NCI-H82 treated with DMSO at 0.1 percent for 48 hours (cell line): Measurements from ENCODE around the gene FAM193A.
"Not testable (repeated sequence)": the region's sequence is repeated elsewhere in the genome, so short reads cannot be mapped to it uniquely, and the experiment has no call there.

Experiments used
- DNase-seq: peaks from one replicate; lab custom pipeline; 2025; ENCODE audit not compliant: unreplicated experiment; lab: John Stamatoyannopoulos, UW

The FAM193A gene

DNA sequence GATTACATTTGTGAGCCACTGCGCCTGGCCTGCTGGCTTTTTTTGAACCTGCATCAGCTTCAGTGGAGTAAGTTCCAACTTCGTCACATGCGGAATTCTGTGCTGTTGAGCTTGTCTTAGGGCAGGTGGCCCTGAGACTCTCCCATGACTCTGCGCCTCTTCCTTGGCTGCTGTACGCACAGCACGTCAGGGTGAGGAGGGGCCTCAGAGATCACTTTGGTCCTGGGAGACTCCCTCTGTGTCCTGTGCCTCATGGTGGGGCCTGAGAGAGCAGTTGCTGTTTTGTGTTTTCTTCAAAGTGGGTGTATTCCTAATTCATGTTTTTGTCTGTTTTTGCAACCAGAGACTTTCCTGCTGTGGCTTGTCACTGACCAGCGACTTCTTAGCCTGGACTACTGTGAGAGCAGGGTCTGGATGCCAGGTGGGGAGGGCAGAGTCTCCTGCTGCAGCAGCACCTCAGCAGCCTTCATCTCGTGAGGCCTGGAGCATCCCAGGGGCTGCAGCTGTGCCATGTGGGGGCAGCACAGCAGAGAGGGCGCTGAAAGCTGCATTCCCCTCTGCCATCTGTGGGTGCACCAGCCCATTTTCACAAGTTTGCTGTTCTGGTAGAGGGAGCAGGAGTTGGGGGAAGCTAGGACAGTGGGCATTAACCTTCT, 111.8 kb downstream of the FAM193A start:
- DNase-seq, result no peak

DNA sequence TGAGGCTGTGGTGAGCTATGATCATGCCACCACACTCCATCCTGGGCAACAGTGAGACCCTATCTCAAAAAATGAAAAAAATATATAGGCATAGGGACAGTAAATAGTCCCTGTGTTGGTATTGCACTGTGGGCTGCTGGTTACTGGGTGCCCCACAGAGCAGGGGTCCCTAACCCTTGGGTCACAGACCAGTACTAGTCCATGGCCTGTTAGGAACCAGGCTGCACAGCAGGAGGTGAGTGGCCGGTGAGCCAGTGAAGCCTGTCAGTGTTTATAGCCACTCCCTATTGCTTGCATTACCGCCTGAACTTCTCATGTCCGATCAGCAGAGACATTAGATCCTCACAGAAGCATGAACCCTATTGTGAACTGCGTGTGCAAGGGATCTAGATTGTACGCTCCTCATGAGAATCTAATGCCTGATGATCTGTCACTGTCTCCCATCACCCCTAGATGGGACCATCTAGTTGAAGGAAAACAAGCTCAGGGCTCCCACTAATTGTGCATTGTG, 113.2 kb downstream of the FAM193A start:
- no peak for DNase-seq

- no peak for DNase-seq
Observed at GRCh38 chr4:2650276-2650675, 113.8 kb downstream of the FAM193A start.

DNA sequence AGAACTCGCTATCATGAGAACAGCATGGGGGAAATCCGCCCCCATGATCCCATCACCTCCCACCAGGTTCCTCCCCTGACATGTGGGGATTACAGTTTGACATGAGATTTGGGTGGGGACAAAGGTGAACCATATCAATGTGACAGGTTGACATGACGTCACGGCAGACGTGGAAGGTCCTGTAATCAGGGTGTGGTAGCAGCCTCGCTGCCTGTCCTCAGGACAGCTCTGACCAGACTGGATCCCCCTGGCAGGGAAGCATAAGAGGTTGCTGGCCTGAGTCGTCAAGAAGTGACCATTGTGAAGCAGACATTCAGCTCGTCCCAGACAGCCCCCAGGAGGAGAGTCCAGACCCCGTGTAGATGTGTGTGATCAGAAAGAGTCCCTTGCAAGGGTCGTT, 115.1 kb downstream of the FAM193A start:
- no peak for DNase-seq

- DNase-seq, result no peak
Observed at GRCh38 chr4:2651998-2652397, 115.6 kb downstream of the FAM193A start.

DNA sequence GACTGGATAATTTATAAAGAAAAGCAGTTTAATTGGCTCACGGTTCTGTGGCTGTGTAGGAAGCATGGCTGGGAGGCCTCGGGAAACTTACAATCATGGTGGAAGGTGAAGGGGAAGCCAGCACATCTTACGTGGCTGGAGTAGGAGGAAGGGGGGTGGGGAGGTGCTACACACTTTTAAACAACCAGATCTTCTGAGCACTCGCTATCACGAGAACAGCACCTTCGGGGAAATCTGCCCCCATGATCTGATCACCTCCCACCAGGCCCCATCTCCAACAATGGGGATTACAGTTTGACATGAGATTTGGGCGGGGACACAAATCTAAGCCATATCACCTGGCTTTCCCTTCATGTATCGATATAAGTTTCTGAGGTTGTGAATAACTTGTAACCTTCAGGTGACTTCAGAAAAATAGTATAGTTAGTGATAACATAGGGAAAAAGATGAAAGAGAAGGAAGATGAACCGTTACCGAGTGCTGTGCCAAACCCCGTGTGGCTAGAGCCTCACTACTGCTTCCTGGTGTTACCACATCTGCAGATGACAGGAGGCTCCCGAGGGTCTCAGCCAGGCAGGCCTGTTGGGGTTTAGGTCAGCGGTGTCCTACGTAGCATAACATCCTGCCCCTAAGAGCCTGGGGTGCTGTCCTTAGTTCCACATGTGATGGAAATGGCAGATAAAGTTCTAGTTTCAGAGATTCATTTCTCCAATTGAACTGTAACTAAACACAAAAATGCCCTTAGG, 116.1 kb downstream of the FAM193A start:
- no peak for DNase-seq

GRCh38 chr4:2660596-2661211, 124.3 kb downstream of the FAM193A start:
- DNase-seq, result no peak

- no peak for DNase-seq
Observed at GRCh38 chr4:2662598-2662997, 126.2 kb downstream of the FAM193A start.

GRCh38 chr4:2663275-2663674, 126.8 kb downstream of the FAM193A start:
- DNase-seq, result no peak

GRCh38 chr4:2666722-2667247, 130.3 kb downstream of the FAM193A start:
- no peak for DNase-seq

DNA sequence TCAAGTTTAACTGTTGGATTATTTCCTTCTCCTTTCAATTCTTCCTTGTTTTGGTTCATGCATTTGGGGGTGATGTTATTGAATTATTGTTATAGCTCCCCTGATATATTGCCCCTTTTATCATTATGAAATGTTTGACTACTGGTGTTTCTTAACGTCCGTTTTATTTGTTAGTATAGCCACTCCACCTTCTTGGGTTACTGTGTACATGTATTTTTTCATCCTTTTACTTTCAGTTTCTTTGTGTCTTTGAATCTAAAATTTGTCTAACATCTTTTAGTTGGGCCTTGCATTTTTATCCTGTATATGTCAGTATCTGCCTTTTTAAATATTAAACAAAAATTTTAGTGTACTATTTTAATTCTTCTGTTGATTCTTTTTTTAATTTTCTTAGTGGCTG, 131.0 kb downstream of the FAM193A start:
- no peak for DNase-seq

DNA sequence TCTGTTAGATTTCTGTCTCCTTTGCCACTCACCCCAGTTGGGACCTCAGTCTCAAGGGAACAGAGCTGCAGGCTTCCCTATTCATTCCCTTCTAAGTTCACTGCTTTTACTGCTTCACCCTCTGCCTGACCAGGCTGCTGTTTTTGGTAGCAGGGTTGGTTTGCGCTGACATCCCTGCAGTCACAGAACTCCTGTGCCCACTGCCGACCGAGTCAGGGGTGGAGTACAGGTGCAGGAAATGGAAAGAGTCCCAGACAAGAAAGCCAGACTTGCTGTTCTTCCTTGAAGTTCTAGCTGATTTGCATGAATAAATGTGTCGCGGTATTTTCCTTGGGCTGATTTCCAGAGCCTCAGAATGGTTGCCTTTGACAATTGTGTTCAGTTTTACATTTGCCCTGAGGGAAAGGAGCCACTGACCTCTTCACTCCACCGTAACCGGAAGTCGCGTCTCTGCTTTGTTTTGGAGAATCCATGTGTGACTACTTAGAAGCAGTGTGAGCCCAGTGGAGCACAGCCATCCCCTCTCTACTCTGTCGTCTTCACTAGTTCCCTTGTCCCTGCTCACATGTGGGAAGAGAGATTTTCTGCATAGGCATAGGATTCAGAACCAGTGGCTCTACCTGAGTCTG, 134.9 kb downstream of the FAM193A start:
- no peak for DNase-seq

- no peak for DNase-seq
Observed at GRCh38 chr4:2672082-2672481, 135.6 kb downstream of the FAM193A start.

- no peak for DNase-seq
Observed at GRCh38 chr4:2672700-2673099, 136.3 kb downstream of the FAM193A start.

- no peak for DNase-seq
Observed at GRCh38 chr4:2673157-2673556, 136.7 kb downstream of the FAM193A start.

- DNase-seq, result not testable (repeated sequence)
Observed at GRCh38 chr4:2679762-2680161, 143.3 kb downstream of the FAM193A start.

DNA sequence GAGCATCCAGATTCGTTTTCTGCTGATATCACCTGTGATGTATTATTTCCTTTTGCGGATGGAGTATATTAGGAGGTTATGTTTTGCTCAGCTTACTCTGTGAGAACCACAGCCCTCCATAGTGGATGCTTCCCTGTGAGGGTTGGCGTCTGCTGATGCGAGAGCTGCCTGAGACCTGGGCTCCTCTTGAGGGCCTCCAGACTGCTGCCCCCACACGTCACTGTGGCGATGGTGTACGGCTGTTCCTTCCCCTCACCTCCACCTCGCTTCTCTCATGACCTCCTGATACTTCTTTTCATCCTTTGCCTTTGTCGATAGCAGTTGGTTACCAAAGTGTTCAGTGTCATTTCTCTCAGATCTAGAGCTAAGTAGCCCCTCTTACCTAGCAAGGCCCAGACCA, 148.0 kb downstream of the FAM193A start:
- no peak for DNase-seq

- DNase-seq, result no peak
Observed at GRCh38 chr4:2685541-2685940, 149.1 kb downstream of the FAM193A start.

DNA sequence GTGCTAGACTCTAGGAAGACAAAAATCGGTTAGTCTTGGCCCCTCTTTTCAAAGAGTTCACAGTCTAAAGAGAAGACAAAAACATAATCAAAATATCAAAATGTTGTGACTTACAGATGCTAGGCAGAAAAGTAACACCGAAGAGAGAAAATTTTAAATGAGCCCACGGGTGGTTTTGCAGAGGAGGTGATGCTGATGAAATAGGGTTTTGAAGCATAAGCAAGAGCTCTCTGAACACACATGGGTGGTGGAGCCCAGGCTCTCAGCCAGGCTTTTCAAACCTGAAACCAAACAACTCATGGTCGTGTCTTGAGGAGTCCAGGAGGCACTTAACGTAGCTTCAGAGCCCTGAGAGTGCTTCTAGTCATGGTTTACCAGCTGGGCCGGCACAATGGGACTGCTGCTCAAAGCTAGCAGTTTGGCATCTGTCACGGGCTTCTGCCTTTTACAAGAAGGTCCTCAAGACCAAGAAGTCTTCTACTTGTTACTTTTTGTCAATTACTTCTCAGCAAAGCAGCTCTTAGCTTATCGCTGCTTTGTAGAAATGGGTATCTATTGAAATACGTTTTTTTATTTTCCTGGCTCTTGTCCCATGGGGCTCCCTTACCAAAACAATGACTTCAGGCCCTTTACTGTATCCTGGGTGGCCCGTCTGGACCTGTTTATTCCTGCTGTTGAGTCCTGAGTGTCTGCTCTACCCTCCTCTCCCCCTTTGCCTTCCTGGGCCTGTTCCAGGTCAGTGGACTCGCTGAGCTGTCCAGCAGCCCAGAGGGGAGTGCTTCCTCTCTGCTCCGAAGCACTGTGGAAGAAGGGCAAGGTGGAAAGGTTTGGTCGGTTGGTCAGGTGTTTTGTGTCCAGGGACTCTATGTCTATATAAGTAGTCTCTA, 150.2 kb downstream of the FAM193A start:
- no peak for DNase-seq

DNA sequence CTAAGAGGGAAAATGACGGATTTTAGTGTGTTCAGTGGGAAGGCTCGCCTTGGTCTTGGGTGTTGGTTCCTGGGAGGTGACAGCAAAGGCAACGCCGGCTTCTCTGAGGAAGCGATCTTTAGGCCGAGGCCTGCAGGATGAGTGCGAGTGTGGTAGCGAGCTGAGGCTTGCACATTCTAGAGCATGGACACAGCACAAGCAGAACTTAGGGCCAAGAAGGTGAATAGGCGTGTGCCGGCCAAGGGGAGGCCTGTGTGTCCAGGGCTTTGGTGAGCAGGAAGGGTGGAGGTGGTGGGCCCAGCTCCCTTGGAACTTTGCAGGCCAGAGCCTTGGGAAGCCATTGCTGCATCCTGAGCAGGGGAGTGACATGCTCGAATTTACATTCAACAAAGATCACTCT, 151.8 kb downstream of the FAM193A start:
- no peak for DNase-seq
